HCT116 (cell line): ENCODE results near the gene CBX5. TPM values are rescaled to one million over a fixed set of nuclear protein-coding genes. Genes with fewer than 3 reads are reported as not detected.

Source experiments
- ATAC-seq: fragments of 200-7000 bp; cut with Tn5 transposase; 2 replicates; pipeline ENCODE4 v1.9.1; 2020; ENCODE audit warnings: mild to moderate bottlenecking, moderate library complexity
- BruUV-seq: library from RNA; stranded (reverse); fragments of 400-500 nt; replicated peaks from 2 replicates; lab custom pipeline; 2021; lab: Mats Ljungman, UMichigan
- CTCF ChIA-PET: fragments of 300-600 bp; sonication (Branson Sonifier 250); formaldehyde crosslinking; loops from one replicate; lab custom pipeline; 2021; ENCODE audit warnings: antibody characterized with exemption; lab: Charles Lee
- POLR2A ChIA-PET: fragments of 300-600, 350-600 bp; sonication (Branson Sonifier 250); formaldehyde crosslinking; loops from one replicate; lab custom pipeline; 2021; ENCODE audit warnings: antibody characterized with exemption; lab: Charles Lee
- RAD21 ChIA-PET, 2 experiments: fragments of 300-600 bp; sonication (Branson Sonifier 250); formaldehyde crosslinking; loops; one replicate each; lab custom pipeline; 2023; ENCODE audit warnings: low total read pairs in 2 of 2; ENCODE audit not compliant: uncharacterized antibody in 2 of 2, unreplicated experiment in 2 of 2, low non-redundant PET in 1 of 2; lab: Charles Lee
- DNase-seq: peaks from one replicate; pipeline ENCODE4 v3.0.0-alpha.2; 2010; ENCODE audit warnings: low read depth, low spot score
- H2AFZ ChIP-seq: fragments of 200-600 bp; shearing (Covaris generic), sonication (generic); 2 replicates; pipeline ENCODE4 v1.6.1; 2017; ENCODE audit warnings: low read depth, mixed run types, mixed read lengths, antibody characterized with exemption, low read length; ENCODE audit not compliant: poor library complexity, severe bottlenecking
- H3K27ac ChIP-seq: 2 replicates; pipeline ENCODE4 v1.5.1; 2012; ENCODE audit warnings: low read depth, low read length
- H3K27me3 ChIP-seq: fragments of 200-600 bp; sonication (generic); 2 replicates; pipeline ENCODE4 v1.6.1; 2016; ENCODE audit warnings: mixed run types, low read length, mixed read lengths; ENCODE audit not compliant: insufficient read depth
- H3K36me3 ChIP-seq, 2 experiments: fragments of 200-500 bp in 1 of 2; fragments of 200-600 bp in 1 of 2; sonication (Bioruptor generic) in 1 of 2; sonication (generic) in 1 of 2; 2 replicates each; pipeline versions ENCODE4 v1.5.1 to v1.6.1; 2014 to 2016; ENCODE audit warnings: low read length in 2 of 2, inconsistent platforms in 1 of 2, mixed read lengths in 1 of 2, mixed run types in 1 of 2; ENCODE audit not compliant: insufficient read depth in 2 of 2, control insufficient read depth in 1 of 2
- H3K4me1 ChIP-seq, 2 experiments: fragments of 200-600 bp in 1 of 2; sonication (generic) in 1 of 2; 2 replicates each; pipeline versions ENCODE4 v1.5.1 to v1.6.1; 2012 to 2017; ENCODE audit warnings: low read length in 2 of 2, inconsistent platforms in 1 of 2, mild to moderate bottlenecking in 1 of 2, mixed read lengths in 1 of 2, mixed run types in 1 of 2, moderate library complexity in 1 of 2; ENCODE audit not compliant: insufficient read depth in 2 of 2, control insufficient read depth in 1 of 2
- H3K4me2 ChIP-seq: fragments of 200-600 bp; sonication (generic); 2 replicates; pipeline ENCODE4 v1.6.1; 2017; ENCODE audit warnings: mixed run types, low read length, mixed read lengths
- H3K4me3 ChIP-seq, 2 experiments: fragments of 200-600 bp in 1 of 2; sonication (generic) in 1 of 2; replicated peaks in 1 of 2; 2 replicates each; pipeline ENCODE4 v1.5.1; 2011 to 2016; ENCODE audit warnings: low read length in 2 of 2, control low read depth in 1 of 2, low read depth in 1 of 2, mild to moderate bottlenecking in 1 of 2, mixed read lengths in 1 of 2, mixed run types in 1 of 2
- H3K79me2 ChIP-seq: fragments of 200-600 bp; sonication (generic); 2 replicates; pipeline ENCODE4 v1.6.1; 2017; ENCODE audit warnings: mild to moderate bottlenecking, mixed run types, low read length, moderate library complexity, mixed read lengths; ENCODE audit not compliant: insufficient read depth
- H3K9ac ChIP-seq: fragments of 200-600 bp; sonication (generic); 2 replicates; pipeline ENCODE4 v1.6.1; 2016; ENCODE audit warnings: low read length, mixed read lengths
- H3K9me2 ChIP-seq: fragments of 200-600 bp; sonication (generic), shearing (Covaris generic); 2 replicates; pipeline ENCODE4 v1.6.1; 2017; ENCODE audit warnings: mixed run types, mild to moderate bottlenecking, moderate library complexity; ENCODE audit not compliant: insufficient read depth
- H3K9me3 ChIP-seq, 2 experiments: fragments of 200-500 bp in 1 of 2; fragments of 200-600 bp in 1 of 2; sonication (Bioruptor generic) in 1 of 2; sonication (generic) in 1 of 2; 2 replicates each; pipeline ENCODE4 v1.6.1; 2014 to 2017; ENCODE audit warnings: low read length in 2 of 2, mixed read lengths in 2 of 2, inconsistent platforms in 1 of 2, low read depth in 1 of 2, mild to moderate bottlenecking in 1 of 2, mixed run types in 1 of 2, moderate library complexity in 1 of 2; ENCODE audit not compliant: control insufficient read depth in 1 of 2, insufficient read depth in 1 of 2
- H4K20me1 ChIP-seq: fragments of 200-600 bp; sonication (generic), shearing (Covaris generic); 2 replicates; pipeline ENCODE4 v1.6.1; 2017; ENCODE audit warnings: mixed run types, mild to moderate bottlenecking, moderate library complexity; ENCODE audit not compliant: insufficient read depth
- CBX3 ChIP-seq: IDR thresholded peaks from 2 replicates; pipeline ENCODE4 v1.6.1; 2012; ENCODE audit warnings: low read depth
- CEBPB ChIP-seq: IDR thresholded peaks from 2 replicates; pipeline ENCODE4 v1.6.1; 2012; ENCODE audit warnings: low read depth
- EGR1 ChIP-seq: IDR thresholded peaks from 2 replicates; pipeline ENCODE4 v1.6.1; 2012; ENCODE audit warnings: low read depth
- ELF1 ChIP-seq: IDR thresholded peaks from 2 replicates; pipeline ENCODE4 v1.6.1; 2012; ENCODE audit warnings: low read depth, borderline replicate concordance
- EZH2 ChIP-seq: fragments of 200-600 bp; sonication (generic); IDR thresholded peaks from 2 replicates; pipeline ENCODE4 v1.6.1; 2017; ENCODE audit warnings: antibody characterized with exemption, mixed run types
- FOSL1 ChIP-seq: IDR thresholded peaks from 2 replicates; pipeline ENCODE4 v1.6.1; 2012; ENCODE audit warnings: low read depth
- JUND ChIP-seq: IDR thresholded peaks from 2 replicates; pipeline ENCODE4 v1.6.1; 2012
- POLR2A ChIP-seq: IDR thresholded peaks from 2 replicates; pipeline ENCODE4 v1.7.0; 2011; ENCODE audit warnings: borderline replicate concordance; ENCODE audit not compliant: insufficient read depth, insufficient read length; ENCODE audit errors: extremely low read depth
- RAD21 ChIP-seq: IDR thresholded peaks from 2 replicates; pipeline ENCODE4 v1.6.1; 2012; ENCODE audit warnings: low read depth, mild to moderate bottlenecking
- SIN3A ChIP-seq: IDR thresholded peaks from 2 replicates; pipeline ENCODE4 v1.6.1; 2012; ENCODE audit warnings: low read depth
- SP1 ChIP-seq: IDR thresholded peaks from 2 replicates; pipeline ENCODE4 v1.6.1; 2012; ENCODE audit warnings: low read depth
- SRF ChIP-seq: IDR thresholded peaks from 2 replicates; pipeline ENCODE4 v1.6.1; 2012; ENCODE audit warnings: low read depth
- TCF7L2 ChIP-seq: IDR thresholded peaks from 2 replicates; pipeline ENCODE4 v1.7.0; 2011; ENCODE audit warnings: borderline replicate concordance, inconsistent platforms; ENCODE audit not compliant: insufficient read depth, insufficient read length; ENCODE audit errors: extremely low read depth
- ZFX ChIP-seq: fragments of 450-650 bp; IDR thresholded peaks from 2 replicates; pipeline ENCODE4 v1.6.1; 2017
- intact Hi-C: fragments of 100-400 bp; cut with micrococcal nuclease; formaldehyde crosslinking; loops from 2 replicates; pipeline ENCODE4 v1.10.0; 2022
- total RNA-seq: library from RNA; stranded (reverse); gene quantifications from one replicate; pipeline ENCODE4 v1.2.1, GENCODE V29; 2021; ENCODE audit not compliant: unreplicated experiment
- TF ChIP-seq, protein P1 (sequence below), 3 experiments: fragments of 200-600 bp in 1 of 3; sonication (generic) in 1 of 3; IDR thresholded peaks in 2 of 3; conservative IDR thresholded peaks in 1 of 3; 2 replicates each; pipeline ENCODE4 v1.5.1; 2012 to 2017; ENCODE audit warnings: low read depth in 2 of 3, low read length in 2 of 3, antibody characterized with exemption in 1 of 3, borderline replicate concordance in 1 of 3, control low read depth in 1 of 3, mild to moderate bottlenecking in 1 of 3, mixed read lengths in 1 of 3, mixed run types in 1 of 3, moderate library complexity in 1 of 3; ENCODE audit not compliant: insufficient read depth in 1 of 3
- TF ChIP-seq, protein P2 (sequence below): IDR thresholded peaks from 2 replicates; pipeline ENCODE4 v1.6.1; 2012
- TF ChIP-seq, protein P3 (sequence below): IDR thresholded peaks from 2 replicates; pipeline ENCODE4 v1.6.1; 2012
- TF ChIP-seq, protein P4 (sequence below): IDR thresholded peaks from 2 replicates; pipeline ENCODE4 v1.6.1; 2011; ENCODE audit warnings: mild to moderate bottlenecking, low read length, moderate library complexity; ENCODE audit not compliant: insufficient replicate concordance; ENCODE audit errors: extremely low read depth
- TF ChIP-seq, protein P5 (sequence below): IDR thresholded peaks from 2 replicates; pipeline ENCODE4 v1.6.1; 2012; ENCODE audit warnings: low read depth

The CBX5 gene
- total RNA-seq, 1 experiment from 2014 or later = 72.3 TPM

DNA sequence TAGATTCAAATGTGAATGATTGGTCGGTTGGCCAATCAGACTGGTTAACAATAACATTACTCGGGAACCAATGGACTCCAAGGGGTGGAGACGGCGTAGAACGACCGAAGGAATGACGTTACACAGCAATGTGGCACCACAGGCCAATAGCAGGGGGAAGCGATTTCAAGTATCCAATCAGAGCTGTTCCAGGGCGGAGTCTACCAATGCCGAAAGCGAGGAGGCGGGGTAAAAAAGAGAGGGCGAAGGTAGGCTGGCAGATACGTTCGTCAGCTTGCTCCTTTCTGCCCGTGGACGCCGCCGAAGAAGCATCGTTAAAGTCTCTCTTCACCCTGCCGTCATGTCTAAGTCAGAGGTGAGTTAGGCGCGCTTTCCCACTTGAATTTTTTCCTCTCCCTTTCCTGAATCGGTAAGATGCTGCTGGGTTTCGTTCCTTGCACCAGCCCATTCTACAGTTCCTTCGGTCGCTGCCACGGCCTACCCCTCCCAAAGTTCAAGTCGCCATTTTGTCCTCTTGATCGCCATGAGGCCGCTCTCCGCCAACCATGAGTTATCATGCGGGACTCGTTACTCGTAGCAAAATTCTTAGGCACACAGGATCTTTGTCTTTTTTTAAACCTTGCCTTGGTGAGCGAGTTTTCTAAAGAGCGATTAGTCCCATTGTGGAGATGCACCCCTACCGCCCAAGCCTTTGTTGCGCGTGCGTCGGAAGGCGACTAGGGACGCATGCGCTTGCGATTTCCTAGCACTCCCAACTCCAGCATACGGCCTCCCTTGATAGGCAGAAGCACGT is 742 bp upstream of the CBX5 start, which contains the start of gene HNRNPA1:
HNRNPA1 (plus strand) TSS at position 259 of the 793 bp plus-strand sequence; CDS start at position 341, 82 bp downstream.
- peak within 1 kb of the TSS; percentile 88 for H3K4me2 ChIP-seq
- peaks cover 30% of the 10 kb centered on the region for H4K20me1 ChIP-seq
- peak; percentile 87 for ATAC-seq
- peak within 1 kb of the TSS; percentile 81 to 96 for H3K4me3 ChIP-seq
- H3K27ac ChIP-seq = peak within 1 kb of the TSS; percentile 93
- H3K9me3 ChIP-seq = no peaks in the 10 kb centered on the region
- no peak within 1 kb of the TSS for H2AFZ ChIP-seq
- POLR2A ChIA-PET = interaction anchor here (0.6 to 2.8 kb wide), 32 partner anchors 10 to 141 kb away, joined by 3 to 73 read pairs (median 5); partner anchors contain the start of genes COPZ1 and NFE2
- peak; percentile 100 for DNase-seq
- no TSS peak for BruUV-seq
- no peaks in the 10 kb centered on the region for H3K9me2 ChIP-seq
- peaks cover 30 to 56% of the 10 kb centered on the region in 2 experiments for H3K36me3 ChIP-seq
- CTCF ChIA-PET = interaction anchor here (0.7 to 2.5 kb wide), 13 partner anchors 8 to 275 kb away, joined by 3 to 16 read pairs (median 4); partner anchors contain the start of gene COPZ1
- peaks cover 86% of the 10 kb centered on the region for H3K79me2 ChIP-seq
- H3K9ac ChIP-seq = peak within 1 kb of the TSS; percentile 97
- RAD21 ChIA-PET = interaction anchor here (0.6 to 1.3 kb wide), 2 partner anchors 29 to 78 kb away, joined by 3 to 4 read pairs; no protein-coding TSS in a partner anchor
- H3K4me1 ChIP-seq = peaks cover 15 to 50% of the 10 kb centered on the region in 2 experiments
- intact Hi-C loops = loop anchor here (1.0 kb wide), 1 partner anchor 45 kb away; the partner anchor contains the start of gene COPZ1
- no peaks in the 10 kb centered on the region for H3K27me3 ChIP-seq
- TF ChIP-seq TCF7L2 (peak; percentile 83), EGR1 (no peak), ELF1 (no peak), EZH2 (no peak), RAD21 (no peak), JUND (no peak), POLR2A (peak; percentile 97), ZFX (peak; percentile 87), SP1 (no peak), CBX3 (no peak), FOSL1 (no peak), SIN3A (no peak), SRF (no peak), CEBPB (no peak)
- TF ChIP-seq, protein P1, sequence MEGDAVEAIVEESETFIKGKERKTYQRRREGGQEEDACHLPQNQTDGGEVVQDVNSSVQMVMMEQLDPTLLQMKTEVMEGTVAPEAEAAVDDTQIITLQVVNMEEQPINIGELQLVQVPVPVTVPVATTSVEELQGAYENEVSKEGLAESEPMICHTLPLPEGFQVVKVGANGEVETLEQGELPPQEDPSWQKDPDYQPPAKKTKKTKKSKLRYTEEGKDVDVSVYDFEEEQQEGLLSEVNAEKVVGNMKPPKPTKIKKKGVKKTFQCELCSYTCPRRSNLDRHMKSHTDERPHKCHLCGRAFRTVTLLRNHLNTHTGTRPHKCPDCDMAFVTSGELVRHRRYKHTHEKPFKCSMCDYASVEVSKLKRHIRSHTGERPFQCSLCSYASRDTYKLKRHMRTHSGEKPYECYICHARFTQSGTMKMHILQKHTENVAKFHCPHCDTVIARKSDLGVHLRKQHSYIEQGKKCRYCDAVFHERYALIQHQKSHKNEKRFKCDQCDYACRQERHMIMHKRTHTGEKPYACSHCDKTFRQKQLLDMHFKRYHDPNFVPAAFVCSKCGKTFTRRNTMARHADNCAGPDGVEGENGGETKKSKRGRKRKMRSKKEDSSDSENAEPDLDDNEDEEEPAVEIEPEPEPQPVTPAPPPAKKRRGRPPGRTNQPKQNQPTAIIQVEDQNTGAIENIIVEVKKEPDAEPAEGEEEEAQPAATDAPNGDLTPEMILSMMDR (IDR thresholded peaks at IDR 0.05 in 2 of 3, conservative IDR thresholded peaks at IDR 0.05 in 1 of 3; ENCODE audit: borderline replicate concordance in 1 of 3, insufficient read depth in 1 of 3, low read depth in 2 of 3, low read length in 2 of 3) = no peak
- TF ChIP-seq, protein P2, sequence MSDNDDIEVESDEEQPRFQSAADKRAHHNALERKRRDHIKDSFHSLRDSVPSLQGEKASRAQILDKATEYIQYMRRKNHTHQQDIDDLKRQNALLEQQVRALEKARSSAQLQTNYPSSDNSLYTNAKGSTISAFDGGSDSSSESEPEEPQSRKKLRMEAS = no peak
- TF ChIP-seq, protein P3, sequence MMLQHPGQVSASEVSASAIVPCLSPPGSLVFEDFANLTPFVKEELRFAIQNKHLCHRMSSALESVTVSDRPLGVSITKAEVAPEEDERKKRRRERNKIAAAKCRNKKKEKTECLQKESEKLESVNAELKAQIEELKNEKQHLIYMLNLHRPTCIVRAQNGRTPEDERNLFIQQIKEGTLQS = no peak
- TF ChIP-seq, protein P4, sequence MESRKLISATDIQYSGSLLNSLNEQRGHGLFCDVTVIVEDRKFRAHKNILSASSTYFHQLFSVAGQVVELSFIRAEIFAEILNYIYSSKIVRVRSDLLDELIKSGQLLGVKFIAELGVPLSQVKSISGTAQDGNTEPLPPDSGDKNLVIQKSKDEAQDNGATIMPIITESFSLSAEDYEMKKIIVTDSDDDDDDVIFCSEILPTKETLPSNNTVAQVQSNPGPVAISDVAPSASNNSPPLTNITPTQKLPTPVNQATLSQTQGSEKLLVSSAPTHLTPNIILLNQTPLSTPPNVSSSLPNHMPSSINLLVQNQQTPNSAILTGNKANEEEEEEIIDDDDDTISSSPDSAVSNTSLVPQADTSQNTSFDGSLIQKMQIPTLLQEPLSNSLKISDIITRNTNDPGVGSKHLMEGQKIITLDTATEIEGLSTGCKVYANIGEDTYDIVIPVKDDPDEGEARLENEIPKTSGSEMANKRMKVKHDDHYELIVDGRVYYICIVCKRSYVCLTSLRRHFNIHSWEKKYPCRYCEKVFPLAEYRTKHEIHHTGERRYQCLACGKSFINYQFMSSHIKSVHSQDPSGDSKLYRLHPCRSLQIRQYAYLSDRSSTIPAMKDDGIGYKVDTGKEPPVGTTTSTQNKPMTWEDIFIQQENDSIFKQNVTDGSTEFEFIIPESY = no peak
- TF ChIP-seq, protein P5, sequence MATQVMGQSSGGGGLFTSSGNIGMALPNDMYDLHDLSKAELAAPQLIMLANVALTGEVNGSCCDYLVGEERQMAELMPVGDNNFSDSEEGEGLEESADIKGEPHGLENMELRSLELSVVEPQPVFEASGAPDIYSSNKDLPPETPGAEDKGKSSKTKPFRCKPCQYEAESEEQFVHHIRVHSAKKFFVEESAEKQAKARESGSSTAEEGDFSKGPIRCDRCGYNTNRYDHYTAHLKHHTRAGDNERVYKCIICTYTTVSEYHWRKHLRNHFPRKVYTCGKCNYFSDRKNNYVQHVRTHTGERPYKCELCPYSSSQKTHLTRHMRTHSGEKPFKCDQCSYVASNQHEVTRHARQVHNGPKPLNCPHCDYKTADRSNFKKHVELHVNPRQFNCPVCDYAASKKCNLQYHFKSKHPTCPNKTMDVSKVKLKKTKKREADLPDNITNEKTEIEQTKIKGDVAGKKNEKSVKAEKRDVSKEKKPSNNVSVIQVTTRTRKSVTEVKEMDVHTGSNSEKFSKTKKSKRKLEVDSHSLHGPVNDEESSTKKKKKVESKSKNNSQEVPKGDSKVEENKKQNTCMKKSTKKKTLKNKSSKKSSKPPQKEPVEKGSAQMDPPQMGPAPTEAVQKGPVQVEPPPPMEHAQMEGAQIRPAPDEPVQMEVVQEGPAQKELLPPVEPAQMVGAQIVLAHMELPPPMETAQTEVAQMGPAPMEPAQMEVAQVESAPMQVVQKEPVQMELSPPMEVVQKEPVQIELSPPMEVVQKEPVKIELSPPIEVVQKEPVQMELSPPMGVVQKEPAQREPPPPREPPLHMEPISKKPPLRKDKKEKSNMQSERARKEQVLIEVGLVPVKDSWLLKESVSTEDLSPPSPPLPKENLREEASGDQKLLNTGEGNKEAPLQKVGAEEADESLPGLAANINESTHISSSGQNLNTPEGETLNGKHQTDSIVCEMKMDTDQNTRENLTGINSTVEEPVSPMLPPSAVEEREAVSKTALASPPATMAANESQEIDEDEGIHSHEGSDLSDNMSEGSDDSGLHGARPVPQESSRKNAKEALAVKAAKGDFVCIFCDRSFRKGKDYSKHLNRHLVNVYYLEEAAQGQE = no peak
